GM12891 (cell line): Measurements from ENCODE around the gene ADCK1.

ENCODE experiments used
- POLR2A ChIP-seq: IDR thresholded peaks from 2 replicates; pipeline ENCODE4 v1.6.1; 2011; ENCODE audit warnings: low read depth, low read length, control low read depth
- TAF1 ChIP-seq: IDR thresholded peaks from 2 replicates; pipeline ENCODE4 v1.6.1; 2011; ENCODE audit warnings: low read depth, low read length, control low read depth

- TF ChIP-seq POLR2A (no peak), TAF1 (no peak)
Measured at GRCh38 chr14:77867476-77867875, 67.6 kb downstream of the ADCK1 start.
